RKO (cell line): Measurements from ENCODE around the gene SEC61B.

ENCODE experiments used
- DNase-seq: peaks from one replicate; pipeline ENCODE4 v3.0.0-alpha.2; 2016; ENCODE audit warnings: low spot score

SEC61B gene

GRCh38 chr9:99274016-99274415, 51.9 kb downstream of the SEC61B start:
- DNase-seq = no peak

DNA sequence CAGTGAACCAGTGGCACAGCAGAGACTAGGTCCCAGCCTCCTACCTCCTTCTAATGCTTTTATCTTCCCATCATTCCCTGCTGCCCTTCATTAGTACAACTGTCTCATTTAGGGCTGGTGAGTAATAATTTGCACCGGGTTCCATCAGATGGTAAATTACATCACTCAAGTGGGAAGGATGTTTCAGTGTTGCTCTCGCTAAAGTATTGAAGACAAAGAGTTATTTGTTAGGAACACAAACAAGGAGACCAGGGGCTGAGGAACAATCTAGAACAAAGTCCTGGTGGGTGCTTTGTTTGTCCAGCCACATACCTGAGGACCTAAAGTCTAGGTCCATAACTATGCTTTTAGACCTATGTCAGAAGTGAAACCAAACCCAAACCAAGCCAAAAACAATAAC, 52.4 kb downstream of the SEC61B start:
- DNase-seq = no peak
